Measurements from ENCODE around the gene SLPI.
A peak's percentile ranks its signal among the peaks of the same experiment; 100 is the strongest.

The SLPI gene

GRCh38 chr20:45254383-45255262 is at the start of gene SLPI:
Gene SLPI, minus strand, starts transcription at chr20:45254564. Its CDS starts 21 bp downstream, at chr20:45254543.
- no peak for DNase-seq (ENCODE audit: insufficient read length, low spot score)
- peak; percentile 72 for FAIRE-seq

- DNase-seq (ENCODE audit: insufficient read length, low spot score): no peak
- FAIRE-seq: no peak
Measured at GRCh38 chr20:45303586-45304463, 49.5 kb upstream of the SLPI start.

GRCh38 chr20:45301824-45302271 is 47.5 kb upstream of the SLPI start:
- no peak for FAIRE-seq
- no peak for DNase-seq (ENCODE audit: insufficient read length, low spot score)

- peak; percentile 60 for DNase-seq (ENCODE audit: insufficient read length, low spot score)
Measured at GRCh38 chr20:45300961-45301360, 46.6 kb upstream of the SLPI start.

GRCh38 chr20:45299786-45300185 is 45.4 kb upstream of the SLPI start:
- FAIRE-seq (no peak), DNase-seq (ENCODE audit: insufficient read length, low spot score) (no peak)

More at GRCh38 chr20:45300961-45301360, 46.6 kb upstream of the SLPI start:
- peak; percentile 21 for FAIRE-seq

- FAIRE-seq (no peak), DNase-seq (ENCODE audit: insufficient read length, low spot score) (no peak)
Measured at GRCh38 chr20:45297786-45298497, 43.6 kb upstream of the SLPI start.

GRCh38 chr20:45294659-45295058 is 40.3 kb upstream of the SLPI start:
- DNase-seq (ENCODE audit: insufficient read length, low spot score) (no peak), FAIRE-seq (no peak)

GRCh38 chr20:45294003-45294368 is 39.6 kb upstream of the SLPI start:
- DNase-seq (ENCODE audit: insufficient read length, low spot score) (no peak), FAIRE-seq (no peak)

GRCh38 chr20:45293041-45294002 is 39.0 kb upstream of the SLPI start:
- no peak for FAIRE-seq
- peak; percentile 86 for DNase-seq (ENCODE audit: insufficient read length, low spot score)

- FAIRE-seq (no peak), DNase-seq (ENCODE audit: insufficient read length, low spot score) (no peak)
Measured at GRCh38 chr20:45292343-45292742, 38.0 kb upstream of the SLPI start.

GRCh38 chr20:45291526-45291925 is 37.2 kb upstream of the SLPI start:
- DNase-seq (ENCODE audit: insufficient read length, low spot score) (no peak), FAIRE-seq (no peak)

- FAIRE-seq: peak; percentile 74
- peak; percentile 77 for DNase-seq (ENCODE audit: insufficient read length, low spot score)
Measured at GRCh38 chr20:45290677-45291355, 36.5 kb upstream of the SLPI start.

- no peak for DNase-seq (ENCODE audit: insufficient read length, low spot score)
- no peak for FAIRE-seq
Measured at GRCh38 chr20:45289942-45290676, 35.7 kb upstream of the SLPI start.

GRCh38 chr20:45288860-45289259 is 34.5 kb upstream of the SLPI start:
- DNase-seq (ENCODE audit: insufficient read length, low spot score) (no peak), FAIRE-seq (no peak)

GRCh38 chr20:45288376-45288775 is 34.0 kb upstream of the SLPI start:
- FAIRE-seq (no peak), DNase-seq (ENCODE audit: insufficient read length, low spot score) (no peak)

GRCh38 chr20:45283551-45284057 is 29.2 kb upstream of the SLPI start:
- no peak for FAIRE-seq
- no peak for DNase-seq (ENCODE audit: insufficient read length, low spot score)

- DNase-seq (ENCODE audit: insufficient read length, low spot score) (no peak), FAIRE-seq (no peak)
Measured at GRCh38 chr20:45282700-45283550, 28.6 kb upstream of the SLPI start.

All from GM19239 (cell line).